HG03571 (cell line): ENCODE data around the gene CYTH3.

ENCODE experiments used
- ATAC-seq: cut with Tn5 transposase; IDR thresholded peaks from one replicate; pipeline ENCODE4 v1.9.1; 2021; ENCODE audit not compliant: unreplicated experiment

The CYTH3 gene

GRCh38 chr7:6258440-6259182 is 13.8 kb downstream of the CYTH3 start:
- ATAC-seq = no peak

GRCh38 chr7:6257675-6258074 is 14.7 kb downstream of the CYTH3 start:
- ATAC-seq = no peak

GRCh38 chr7:6256677-6257535 is 15.5 kb downstream of the CYTH3 start:
- ATAC-seq = peak; percentile 66

GRCh38 chr7:6256109-6256483 is 16.3 kb downstream of the CYTH3 start:
- no peak for ATAC-seq

GRCh38 chr7:6254866-6255265 is 17.6 kb downstream of the CYTH3 start:
- no peak for ATAC-seq

- ATAC-seq = no peak
Measured at GRCh38 chr7:6252748-6253147, 19.7 kb downstream of the CYTH3 start.

GRCh38 chr7:6252341-6252746 is 20.1 kb downstream of the CYTH3 start:
- ATAC-seq = no peak

GRCh38 chr7:6251653-6252052 is 20.8 kb downstream of the CYTH3 start:
- no peak for ATAC-seq

GRCh38 chr7:6250364-6250833 is 22.0 kb downstream of the CYTH3 start:
- ATAC-seq = no peak

GRCh38 chr7:6249043-6249442 is 23.4 kb downstream of the CYTH3 start:
- no peak for ATAC-seq

GRCh38 chr7:6248581-6248980 is 23.8 kb downstream of the CYTH3 start:
- ATAC-seq = no peak

- no peak for ATAC-seq
Measured at GRCh38 chr7:6246251-6246917, 26.0 kb downstream of the CYTH3 start.

GRCh38 chr7:6244021-6244420 is 28.4 kb downstream of the CYTH3 start:
- ATAC-seq = no peak

- no peak for ATAC-seq
Measured at GRCh38 chr7:6243168-6243567, 29.3 kb downstream of the CYTH3 start.

GRCh38 chr7:6242561-6242960 is 29.9 kb downstream of the CYTH3 start:
- ATAC-seq = no peak

GRCh38 chr7:6241607-6241973 is 30.8 kb downstream of the CYTH3 start:
- ATAC-seq = no peak

GRCh38 chr7:6238309-6238925 is 34.0 kb downstream of the CYTH3 start:
- ATAC-seq = no peak

- no peak for ATAC-seq
Measured at GRCh38 chr7:6237730-6238129, 34.7 kb downstream of the CYTH3 start.

GRCh38 chr7:6237011-6237410 is 35.4 kb downstream of the CYTH3 start:
- ATAC-seq = no peak

- ATAC-seq = no peak
Measured at GRCh38 chr7:6235029-6235871, 37.2 kb downstream of the CYTH3 start.
